Measurements from ENCODE around the gene CA10.

- TF ChIP-seq, protein P1, sequence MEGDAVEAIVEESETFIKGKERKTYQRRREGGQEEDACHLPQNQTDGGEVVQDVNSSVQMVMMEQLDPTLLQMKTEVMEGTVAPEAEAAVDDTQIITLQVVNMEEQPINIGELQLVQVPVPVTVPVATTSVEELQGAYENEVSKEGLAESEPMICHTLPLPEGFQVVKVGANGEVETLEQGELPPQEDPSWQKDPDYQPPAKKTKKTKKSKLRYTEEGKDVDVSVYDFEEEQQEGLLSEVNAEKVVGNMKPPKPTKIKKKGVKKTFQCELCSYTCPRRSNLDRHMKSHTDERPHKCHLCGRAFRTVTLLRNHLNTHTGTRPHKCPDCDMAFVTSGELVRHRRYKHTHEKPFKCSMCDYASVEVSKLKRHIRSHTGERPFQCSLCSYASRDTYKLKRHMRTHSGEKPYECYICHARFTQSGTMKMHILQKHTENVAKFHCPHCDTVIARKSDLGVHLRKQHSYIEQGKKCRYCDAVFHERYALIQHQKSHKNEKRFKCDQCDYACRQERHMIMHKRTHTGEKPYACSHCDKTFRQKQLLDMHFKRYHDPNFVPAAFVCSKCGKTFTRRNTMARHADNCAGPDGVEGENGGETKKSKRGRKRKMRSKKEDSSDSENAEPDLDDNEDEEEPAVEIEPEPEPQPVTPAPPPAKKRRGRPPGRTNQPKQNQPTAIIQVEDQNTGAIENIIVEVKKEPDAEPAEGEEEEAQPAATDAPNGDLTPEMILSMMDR (IDR thresholded peaks at IDR 0.05), result no peak
- TF ChIP-seq POLR2AphosphoS5 (IDR thresholded peaks at IDR 0.05) (no peak), POLR2A (IDR thresholded peaks at IDR 0.05) (no peak)
Measured at GRCh38 chr17:52030052-52030451, 128.5 kb downstream of the CA10 start.
